ENCODE results near the gene GSG1L. TPM values are rescaled to one million over a fixed set of nuclear protein-coding genes. Genes with fewer than 3 reads are reported as not detected.

Gene GSG1L
- total RNA-seq, 1 experiment from 2014 or later: not detected

GRCh38 chr16:27740496-27741201 lies 322.9 kb downstream of the GSG1L start:
- Histone ChIP-seq H3F3A (ENCODE audit: insufficient read depth, low read depth) (no peaks in the 10 kb centered on the region), H3K27ac (no peak overlapping the region), H3K9me3 (ENCODE audit: insufficient read depth, low read depth) (no peaks in the 10 kb centered on the region), H4K20me1 (ENCODE audit: insufficient read depth) (0 out of 2 replicates have a peak, but pooled peaks cover 13% of the 10 kb centered on the region), H3K4me3 (no peak overlapping the region), H3K4me1 (replicated peaks; ENCODE audit: insufficient read depth) (no peaks in the 10 kb centered on the region), H2AFZ (no peak overlapping the region), H3K9me2 (ENCODE audit: insufficient read depth) (no peaks in the 10 kb centered on the region), H3K27me3 (ENCODE audit: insufficient read depth, low read depth) (no peaks in the 10 kb centered on the region), H3K4me2 (no peak overlapping the region), H3K79me2 (ENCODE audit: low read depth) (no peaks in the 10 kb centered on the region), H3K36me3 (ENCODE audit: low read depth) (no peaks in the 10 kb centered on the region)
- BruUV-seq (replicated peaks): no TSS peak
- DNase-seq: no peak
- intact Hi-C loops (cut with micrococcal nuclease; ENCODE audit: unreplicated experiment): no loop called here
- ChIA-PET CTCF (no interaction called here), POLR2A (ENCODE audit: unreplicated experiment) (interaction anchor here (0.8 kb wide), 1 partner anchor 73 kb away, joined by 5 read pairs; no protein-coding TSS in a partner anchor)
- TF ChIP-seq CTCF (conservative IDR thresholded peaks at IDR 0.05) (no peak), EZH2 (IDR thresholded peaks at IDR 0.05; ENCODE audit: low read depth) (no peak)

- no peak for DNase-seq
- Histone ChIP-seq H3K4me3 (no peak overlapping the region), H3K9me3 (ENCODE audit: insufficient read depth, low read depth) (no peaks in the 10 kb centered on the region), H3F3A (ENCODE audit: insufficient read depth, low read depth) (no peaks in the 10 kb centered on the region), H3K9me2 (ENCODE audit: insufficient read depth) (no peaks in the 10 kb centered on the region), H2AFZ (no peak overlapping the region), H3K27me3 (ENCODE audit: insufficient read depth, low read depth) (no peaks in the 10 kb centered on the region), H3K36me3 (ENCODE audit: low read depth) (no peaks in the 10 kb centered on the region), H3K79me2 (ENCODE audit: low read depth) (no peaks in the 10 kb centered on the region), H4K20me1 (ENCODE audit: insufficient read depth) (0 out of 2 replicates have a peak, but pooled peaks cover 13% of the 10 kb centered on the region), H3K27ac (no peak overlapping the region), H3K4me1 (replicated peaks; ENCODE audit: insufficient read depth) (no peaks in the 10 kb centered on the region), H3K4me2 (no peak overlapping the region)
- intact Hi-C loops (cut with micrococcal nuclease; ENCODE audit: unreplicated experiment): no loop called here
- BruUV-seq (replicated peaks): no TSS peak
- ChIA-PET CTCF (no interaction called here), POLR2A (ENCODE audit: unreplicated experiment) (interaction anchor here (0.8 kb wide), 1 partner anchor 74 kb away, joined by 5 read pairs; no protein-coding TSS in a partner anchor)
- no peak for TF ChIP-seq CTCF (conservative IDR thresholded peaks at IDR 0.05)
- no peak for TF ChIP-seq EZH2 (IDR thresholded peaks at IDR 0.05; ENCODE audit: low read depth)
Observed at GRCh38 chr16:27739606-27740357, 323.7 kb downstream of the GSG1L start.

- Histone ChIP-seq H3K9me2 (ENCODE audit: insufficient read depth) (no peaks in the 10 kb centered on the region), H3K4me2 (no peak overlapping the region), H4K20me1 (ENCODE audit: insufficient read depth) (0 out of 2 replicates have a peak, but pooled peaks cover 10% of the 10 kb centered on the region), H2AFZ (no peak overlapping the region), H3K4me1 (replicated peaks; ENCODE audit: insufficient read depth) (no peaks in the 10 kb centered on the region), H3K36me3 (ENCODE audit: low read depth) (no peaks in the 10 kb centered on the region), H3F3A (ENCODE audit: insufficient read depth, low read depth) (no peaks in the 10 kb centered on the region), H3K79me2 (ENCODE audit: low read depth) (no peaks in the 10 kb centered on the region), H3K4me3 (no peak overlapping the region), H3K27me3 (ENCODE audit: insufficient read depth, low read depth) (no peaks in the 10 kb centered on the region), H3K27ac (no peak overlapping the region), H3K9me3 (ENCODE audit: insufficient read depth, low read depth) (no peaks in the 10 kb centered on the region)
- TF ChIP-seq CTCF (conservative IDR thresholded peaks at IDR 0.05): no peak
- no peak for TF ChIP-seq EZH2 (IDR thresholded peaks at IDR 0.05; ENCODE audit: low read depth)
- intact Hi-C loops (cut with micrococcal nuclease; ENCODE audit: unreplicated experiment): no loop called here
- POLR2A ChIA-PET (ENCODE audit: unreplicated experiment): no interaction called here
- CTCF ChIA-PET: no interaction called here
- no TSS peak for BruUV-seq (replicated peaks)
- no peak for DNase-seq
Observed at GRCh38 chr16:27738596-27738995, 324.9 kb downstream of the GSG1L start.

Other genes starting within 250 kb of the GSG1L start
- 154 and 221 TPM in 2 replicates for gene XPO6, start 148.3 kb upstream of the GSG1L start, total RNA-seq (2021)
- gene SBK1, start 228.8 kb upstream of the GSG1L start, total RNA-seq (2021): 18.4 and 22.1 TPM in 2 replicates

Data from PC-9 (cell line).